Stomach (tissue), 4 donors: ENCODE data around the gene CROT.

ENCODE experiments used
- EP300 ChIP-seq: sonication (generic); formaldehyde crosslinking; IDR thresholded peaks from one replicate; pipeline ENCODE4 v1.6.1; 2017; ENCODE audit warnings: antibody characterized with exemption
- POLR2A ChIP-seq, 4 donors: fragments of 450-650 bp; IDR thresholded peaks; one replicate each; pipeline ENCODE4 v1.6.1; 2016; ENCODE audit warnings: antibody characterized with exemption in 4 of 4, control low read depth in 2 of 4, mild to moderate bottlenecking in 1 of 4, moderate library complexity in 1 of 4
- POLR2AphosphoS5 ChIP-seq, 3 donors: sonication (generic); formaldehyde crosslinking; IDR thresholded peaks; one replicate each; pipeline ENCODE4 v1.6.1; 2016; ENCODE audit warnings: antibody characterized with exemption in 3 of 3
- TF ChIP-seq, protein P1 (sequence below), 7 experiments: fragments of 450-650 bp in 4 of 7; fragments of 200-600 bp in 3 of 7; sonication (generic) in 3 of 7; IDR thresholded peaks; one replicate each; pipeline ENCODE4 v1.5.1; 2016 to 2019; ENCODE audit warnings: antibody characterized with exemption in 7 of 7, control low read depth in 2 of 7, mild to moderate bottlenecking in 1 of 7

GRCh38 chr7:87375662-87376435, 30.4 kb downstream of the CROT start:
- TF ChIP-seq POLR2AphosphoS5 (IDR thresholded peaks at IDR 0.05) (no peak), POLR2A (IDR thresholded peaks at IDR 0.05) (no peak), EP300 (no peak)
- TF ChIP-seq, protein P1, sequence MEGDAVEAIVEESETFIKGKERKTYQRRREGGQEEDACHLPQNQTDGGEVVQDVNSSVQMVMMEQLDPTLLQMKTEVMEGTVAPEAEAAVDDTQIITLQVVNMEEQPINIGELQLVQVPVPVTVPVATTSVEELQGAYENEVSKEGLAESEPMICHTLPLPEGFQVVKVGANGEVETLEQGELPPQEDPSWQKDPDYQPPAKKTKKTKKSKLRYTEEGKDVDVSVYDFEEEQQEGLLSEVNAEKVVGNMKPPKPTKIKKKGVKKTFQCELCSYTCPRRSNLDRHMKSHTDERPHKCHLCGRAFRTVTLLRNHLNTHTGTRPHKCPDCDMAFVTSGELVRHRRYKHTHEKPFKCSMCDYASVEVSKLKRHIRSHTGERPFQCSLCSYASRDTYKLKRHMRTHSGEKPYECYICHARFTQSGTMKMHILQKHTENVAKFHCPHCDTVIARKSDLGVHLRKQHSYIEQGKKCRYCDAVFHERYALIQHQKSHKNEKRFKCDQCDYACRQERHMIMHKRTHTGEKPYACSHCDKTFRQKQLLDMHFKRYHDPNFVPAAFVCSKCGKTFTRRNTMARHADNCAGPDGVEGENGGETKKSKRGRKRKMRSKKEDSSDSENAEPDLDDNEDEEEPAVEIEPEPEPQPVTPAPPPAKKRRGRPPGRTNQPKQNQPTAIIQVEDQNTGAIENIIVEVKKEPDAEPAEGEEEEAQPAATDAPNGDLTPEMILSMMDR (IDR thresholded peaks at IDR 0.05): no peak
